Left colon (tissue), 2 donors: ENCODE measurements around the gene ZNRD2. TPM values are rescaled to one million over a fixed set of nuclear protein-coding genes. Genes with fewer than 3 reads are reported as not detected.
A peak's percentile ranks its signal among the peaks of the same experiment; 100 is the strongest.

ENCODE experiments used
- ATAC-seq: fragments of 200-7000 bp; cut with Tn5 transposase; one replicate; pipeline ENCODE4 v1.9.1; 2020; ENCODE audit warnings: mild to moderate bottlenecking, moderate library complexity
- DNase-seq, 2 donors: peaks; one replicate each; pipeline ENCODE4 v3.0.0-alpha.2; 2020
- intact Hi-C, 2 donors: fragments of 100-400 bp; cut with DNase I in 1 of 2; cut with micrococcal nuclease in 1 of 2; formaldehyde crosslinking; loops; one replicate each; pipeline versions ENCODE4 v1.11.2 to v1.14.0; 2022; cut with DNase I, micrococcal nuclease
- total RNA-seq, 2 donors: library from RNA; stranded (reverse); fragmentation: NEBNext Ultra II Directional; extraction: Animal tissue kit (Norgen Biotek cat#: 25700); gene quantifications; one replicate each; pipeline ENCODE4 v1.2.1, GENCODE V29; 2021
- donor health status: DM: no; HTN: no; CAD: no.
- donor health status: DM: yes; HTN: yes; CAD: no.

Gene ZNRD2
- total RNA-seq, 2 donors from 2014 or later, result 15.4 to 18.5 TPM

DNA sequence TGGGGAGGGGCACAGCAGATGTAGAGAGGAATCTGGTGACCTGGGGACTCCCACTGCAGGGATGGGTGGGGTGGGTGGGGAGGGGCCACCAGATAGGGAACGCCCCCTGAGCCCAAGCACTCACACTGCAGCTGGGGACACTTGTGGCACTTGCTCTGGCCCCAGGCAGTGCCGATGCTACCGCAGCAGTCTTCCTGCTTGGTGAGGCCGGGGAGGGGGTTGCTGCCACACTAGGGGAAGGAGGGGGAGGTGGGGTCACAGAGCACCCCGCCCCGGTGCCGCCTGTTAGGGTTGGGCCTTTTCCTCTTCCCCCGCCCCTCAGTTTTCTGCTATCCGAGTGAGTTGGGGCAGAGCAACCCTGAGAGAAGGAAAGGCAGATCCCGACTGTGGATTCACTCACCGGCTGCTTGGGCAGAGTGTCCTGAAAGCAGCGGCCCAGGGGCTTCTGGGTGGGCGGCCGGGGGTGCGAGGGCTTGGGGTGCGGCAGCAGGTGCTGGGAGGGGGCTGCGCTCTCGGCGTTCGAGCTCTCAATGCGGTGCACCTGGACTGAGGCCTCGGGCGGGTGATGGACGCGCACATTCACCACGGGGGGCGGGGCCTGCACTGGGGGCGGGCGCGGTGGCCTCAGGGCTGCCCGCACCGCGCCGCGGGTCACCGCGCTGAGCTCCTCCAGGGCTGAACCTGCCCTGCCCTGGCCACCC, 16.8 kb upstream of the ZNRD2 start:
- ATAC-seq, result peak; percentile 1
- DNase-seq, result peak; percentile 43 to 58
- intact Hi-C loops, result no loop called here

DNA sequence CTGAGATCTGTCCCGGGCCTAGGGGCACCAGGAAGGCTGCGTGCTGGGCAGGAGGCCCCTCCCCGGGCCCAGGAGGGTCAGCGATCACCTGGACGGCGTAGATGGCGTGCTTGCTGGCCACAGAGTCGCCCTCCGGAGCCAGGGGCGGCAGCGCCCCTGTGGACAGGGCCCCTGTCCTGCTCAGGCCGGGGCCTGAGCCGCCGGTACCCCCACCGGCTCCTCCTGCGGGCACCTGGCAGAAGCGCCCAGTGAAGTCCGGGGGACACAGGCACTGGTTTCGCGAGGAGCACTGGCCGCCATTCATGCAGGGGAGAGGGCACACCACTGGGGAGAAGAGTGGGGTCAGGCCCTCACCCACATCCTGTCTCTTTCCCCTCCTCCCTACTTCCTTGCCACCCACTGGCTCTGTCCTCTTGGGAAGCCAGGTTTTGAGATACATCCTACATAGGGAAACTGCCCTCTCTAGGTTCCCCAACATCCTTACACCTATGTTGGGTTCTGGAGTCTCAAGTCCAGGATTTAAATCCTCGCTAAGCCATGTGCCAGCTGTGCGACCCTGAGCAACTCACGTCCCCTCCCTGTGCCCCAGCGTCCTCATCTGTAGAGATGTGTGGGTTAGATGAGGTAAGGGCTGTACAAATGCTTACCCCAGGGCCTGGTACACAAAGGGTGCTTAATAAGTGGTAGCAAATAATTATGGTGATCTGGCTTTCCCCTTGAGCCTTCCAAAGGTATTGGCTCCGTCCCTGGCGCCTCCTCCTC, 16.0 kb upstream of the ZNRD2 start:
- no peak for ATAC-seq
- intact Hi-C loops, result no loop called here

DNA sequence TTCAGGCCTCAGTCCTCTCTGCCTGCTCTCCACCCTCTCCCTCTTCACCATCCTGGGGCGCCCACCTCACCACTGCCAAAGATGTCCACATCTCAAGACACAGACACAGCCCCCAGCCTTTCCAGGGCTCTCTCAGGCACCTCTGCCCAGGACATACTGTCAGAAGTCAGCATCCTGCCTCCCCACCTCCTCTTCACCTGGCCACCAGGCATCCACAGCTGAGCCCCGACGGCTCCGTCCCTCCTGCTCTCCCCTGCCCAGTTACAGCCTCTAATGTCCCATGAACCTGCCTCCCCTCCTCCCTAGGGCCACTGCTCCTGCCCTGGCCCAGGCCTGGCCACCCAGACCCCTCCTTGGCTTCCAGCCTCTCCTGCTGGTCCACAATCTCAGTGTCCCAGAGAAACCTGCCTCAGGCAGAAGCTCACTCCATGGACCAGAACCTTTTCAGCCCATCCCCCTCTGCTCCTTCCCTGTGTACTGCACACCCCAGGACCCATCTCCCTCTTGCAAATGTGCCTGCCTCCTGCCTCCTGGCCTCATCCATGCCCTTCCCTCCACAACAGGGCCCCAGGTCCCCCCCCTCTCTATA, 15.3 kb upstream of the ZNRD2 start:
- intact Hi-C loops, result no loop called here
- DNase-seq (no peak), ATAC-seq (no peak)

More for the DNA sequence above, 16.0 kb upstream of the ZNRD2 start:
- DNase-seq, result no peak

DNA sequence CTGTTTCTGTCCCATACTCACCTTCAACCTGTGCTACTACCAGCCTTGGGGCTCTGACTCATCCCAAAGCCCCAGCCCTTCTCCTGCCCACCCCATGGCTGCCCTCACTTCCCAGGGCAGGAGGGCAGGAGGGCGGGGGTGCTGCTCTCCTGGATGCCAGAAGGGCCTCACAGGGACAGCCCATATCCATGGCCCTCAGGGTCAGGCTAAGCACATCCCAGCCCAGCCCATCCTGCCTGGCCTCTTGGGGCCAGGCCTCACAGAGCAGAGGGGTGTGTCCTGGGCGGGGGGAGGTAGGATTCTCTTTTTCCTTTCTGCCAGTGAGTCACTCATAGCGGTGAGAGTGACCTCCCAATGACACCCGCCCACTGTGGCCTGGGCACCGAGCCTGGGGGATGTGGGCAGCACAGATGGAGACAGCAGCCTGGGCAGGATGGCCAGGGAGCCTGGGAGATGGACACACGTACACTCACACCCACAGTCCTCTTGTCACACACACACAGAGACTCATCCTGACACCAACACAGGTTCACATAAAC, 14.5 kb upstream of the ZNRD2 start:
- intact Hi-C loops, result no loop called here
- no peak for ATAC-seq
- no peak for DNase-seq

DNA sequence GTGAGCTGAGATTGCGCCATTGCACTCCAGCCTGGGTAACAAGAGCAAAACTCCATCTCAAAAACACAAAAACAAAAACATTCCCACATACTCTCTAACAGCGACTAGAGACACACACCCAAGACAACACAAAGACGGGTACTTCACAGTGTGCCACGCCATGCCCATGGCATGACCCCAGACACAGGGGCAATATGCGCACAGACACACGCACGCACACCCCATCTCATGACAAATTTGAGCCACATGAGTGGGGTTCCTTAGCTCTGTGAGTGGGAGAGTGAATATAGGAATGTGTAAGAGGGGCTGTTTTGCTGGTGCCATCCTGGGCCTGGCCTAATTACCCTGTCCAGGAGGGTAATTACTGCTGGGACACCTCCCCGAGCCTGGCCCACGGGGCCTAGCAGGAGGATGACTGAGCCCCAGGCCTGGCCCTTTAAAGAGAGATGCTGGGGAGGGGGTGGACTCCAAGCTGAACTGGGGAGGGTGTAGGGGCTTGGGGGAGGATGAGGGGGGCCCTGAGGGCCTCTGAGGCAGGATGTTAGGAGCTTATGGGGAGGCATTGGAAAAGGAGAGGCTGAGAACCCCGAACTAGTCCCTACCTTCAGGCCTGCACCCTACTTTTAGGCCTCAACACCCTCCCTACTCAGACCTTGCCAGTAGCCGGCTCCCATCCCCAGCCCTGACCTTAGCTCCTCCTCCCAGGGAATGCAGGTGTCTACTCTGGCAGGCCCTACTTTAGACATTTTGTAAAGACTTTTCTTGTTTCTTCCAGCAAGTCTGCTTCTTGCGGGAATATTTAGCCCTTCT, 13.6 kb upstream of the ZNRD2 start:
- DNase-seq (no peak), ATAC-seq (no peak)
- intact Hi-C loops, result no loop called here

DNA sequence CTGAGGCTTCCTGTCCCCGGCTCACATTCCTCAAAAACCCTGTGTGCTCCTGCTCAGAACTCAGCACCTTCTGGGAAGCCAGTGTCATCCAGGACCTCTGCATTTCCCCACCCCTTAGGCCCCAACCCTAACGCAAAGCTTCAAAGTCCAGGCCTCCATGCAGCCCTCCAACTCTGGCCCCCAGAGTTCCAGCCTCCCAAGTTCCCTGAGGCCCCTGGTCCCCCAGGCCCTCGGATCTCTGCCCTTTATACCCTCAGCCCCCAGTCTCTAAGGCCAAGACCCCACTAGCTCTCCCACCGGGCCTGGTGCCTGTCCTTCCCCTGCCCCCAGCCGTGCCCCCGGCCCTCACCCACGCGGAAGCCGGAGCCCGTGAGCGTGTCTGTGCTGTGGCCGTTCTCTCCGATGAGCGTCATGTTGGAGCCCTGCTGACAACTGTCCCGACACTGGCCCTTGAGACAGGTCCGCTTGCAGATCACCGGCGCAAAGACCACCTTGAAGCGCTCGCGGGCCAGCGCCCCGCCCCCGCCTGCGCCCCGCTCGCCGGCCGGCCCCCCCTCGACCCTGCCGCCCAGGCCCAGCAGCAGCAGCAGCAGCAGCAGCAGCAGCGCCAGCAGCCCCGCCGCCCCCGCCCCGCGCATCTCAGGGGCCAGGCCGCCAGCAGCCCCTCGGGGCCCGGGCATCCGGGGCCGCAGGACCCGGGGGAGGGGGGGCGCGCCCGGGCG, 12.8 kb upstream of the ZNRD2 start:
- no peak for DNase-seq
- intact Hi-C loops, result no loop called here
- ATAC-seq, result no peak

DNA sequence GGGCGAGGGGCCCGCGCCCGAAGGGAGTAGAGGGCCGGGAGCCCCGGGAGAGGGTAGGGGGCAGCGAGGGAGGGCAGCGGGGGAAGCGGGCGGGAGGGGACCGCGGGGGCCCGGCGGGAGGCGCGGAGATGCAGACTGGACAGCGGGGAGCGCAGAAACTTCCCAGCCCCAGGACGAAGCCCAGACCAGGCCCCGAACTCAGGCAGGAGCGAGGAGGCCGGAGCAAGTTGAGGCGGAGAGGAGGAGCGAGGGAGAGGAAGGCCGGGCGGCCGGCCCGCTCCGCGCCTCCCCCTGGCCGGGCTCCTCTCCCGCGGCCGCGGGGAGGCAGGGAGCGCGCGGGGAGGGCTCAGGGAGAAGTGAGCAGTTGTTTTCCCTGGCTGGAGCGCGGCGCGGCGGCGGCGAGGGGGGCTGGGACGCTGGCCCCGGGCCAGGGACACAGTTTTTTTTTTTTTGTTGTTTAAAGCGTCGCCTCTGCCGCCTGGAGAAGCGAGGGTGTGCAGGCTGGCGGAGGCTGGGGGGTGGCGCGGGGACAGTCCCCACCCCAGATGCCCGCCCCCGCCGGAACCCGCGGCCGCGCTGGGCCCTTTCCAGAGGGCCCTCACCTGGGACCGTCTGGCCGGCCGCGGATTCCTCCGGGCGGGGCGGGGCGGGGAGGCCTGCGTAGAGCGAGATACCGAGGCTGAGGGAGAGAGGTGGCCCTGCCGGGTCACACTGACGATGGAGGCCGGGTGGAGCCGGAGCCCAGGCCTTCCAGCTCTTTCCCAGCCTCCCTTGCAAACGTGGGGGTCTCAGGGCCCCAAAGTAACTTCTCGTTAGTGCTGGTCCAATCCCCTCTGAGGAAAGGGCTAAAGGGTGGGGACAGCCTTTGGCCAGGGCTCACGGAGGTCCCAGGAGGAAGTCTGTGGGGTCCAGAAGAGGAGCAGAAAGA, 12.0 kb upstream of the ZNRD2 start, which contains the start of gene LTBP3:
TSS of gene LTBP3 (minus strand) at position 358 of the 928 bp plus-strand sequence. CDS start 400 bp downstream, outside the sequence.
- intact Hi-C loops, result no loop called here
- DNase-seq, result peak in 1 of 2 donors; percentile 64
- ATAC-seq, result peak; percentile 63

DNA sequence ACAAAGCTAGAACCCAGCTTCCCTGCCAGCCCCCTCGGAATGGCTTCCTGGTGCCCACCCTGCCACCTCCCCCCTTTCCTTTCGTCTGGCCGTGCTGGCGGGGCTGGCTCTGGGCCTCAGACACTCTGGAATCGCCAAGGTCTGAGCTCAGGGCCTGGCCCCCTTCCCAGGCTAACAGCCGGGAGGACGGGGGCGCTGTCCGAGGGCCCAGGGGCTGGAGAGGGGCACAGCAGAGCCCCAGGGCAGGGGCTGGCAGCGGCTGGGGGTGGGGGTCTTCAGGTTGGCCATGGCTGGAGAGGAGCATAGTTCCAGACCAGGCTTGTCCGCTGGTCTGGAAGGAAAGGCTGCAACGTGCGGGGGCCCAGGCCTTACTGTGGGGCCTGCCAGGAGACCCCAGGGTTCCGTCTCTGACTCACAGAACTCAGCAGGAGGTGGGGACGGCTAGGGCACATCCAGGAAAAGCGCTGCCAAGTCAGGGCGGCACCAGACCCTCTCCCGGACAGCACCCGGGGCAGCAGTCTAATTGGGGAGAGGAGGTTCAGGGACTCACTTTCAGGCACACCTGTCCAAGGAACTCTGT, 11.3 kb upstream of the ZNRD2 start:
- peak in 1 of 2 donors; percentile 47 for DNase-seq
- intact Hi-C loops, result no loop called here
- no peak for ATAC-seq

DNA sequence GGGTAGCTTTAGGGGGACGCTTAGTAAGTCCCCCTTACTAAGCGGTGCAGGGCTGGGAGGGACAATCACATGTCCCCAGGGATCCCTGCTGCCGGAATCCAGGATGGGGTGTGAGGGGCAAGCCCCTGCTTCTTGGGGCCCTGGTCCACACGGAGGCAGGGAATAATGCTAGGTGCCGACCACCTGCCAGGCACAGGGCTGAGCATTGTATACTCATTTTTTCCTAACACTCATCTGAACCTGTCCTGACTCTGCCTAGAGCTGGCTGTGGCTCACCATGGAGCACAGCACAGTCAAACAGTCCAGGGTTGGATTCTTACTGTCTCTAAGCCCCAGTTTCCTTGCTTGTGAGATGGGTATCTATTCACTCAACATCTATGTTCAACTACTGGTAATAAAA, 10.7 kb upstream of the ZNRD2 start:
- intact Hi-C loops, result no loop called here

DNA sequence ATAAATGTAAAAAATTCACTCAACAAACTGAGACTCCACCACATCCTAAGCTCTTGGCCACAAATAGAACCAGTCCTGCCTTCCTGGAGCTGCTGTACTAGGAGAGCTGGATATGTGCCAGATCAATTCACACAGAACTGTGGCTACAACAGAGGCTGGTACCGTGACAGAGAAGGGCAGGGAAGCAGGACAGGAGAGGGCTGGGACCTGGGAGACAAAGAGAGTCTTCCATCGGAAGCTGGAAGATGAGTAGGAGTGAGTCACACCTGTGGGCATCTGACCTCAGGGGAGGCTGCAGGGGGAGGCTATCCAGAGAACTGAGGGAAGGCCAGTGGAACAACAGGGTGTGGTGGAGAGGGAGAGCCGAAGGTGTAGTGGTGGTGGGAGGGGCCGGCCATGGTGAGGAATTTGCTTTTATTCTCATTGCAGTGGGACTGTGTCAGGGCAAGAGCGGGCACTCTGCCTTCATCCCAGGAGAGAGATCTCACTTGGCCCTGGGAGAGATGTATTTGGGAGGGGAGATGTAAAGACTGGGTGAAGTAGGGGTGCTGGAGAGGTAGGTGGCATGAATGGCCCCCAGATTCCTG, 10.2 kb upstream of the ZNRD2 start:
- peak; percentile 61 for ATAC-seq
- DNase-seq, result peak; percentile 46 to 70
- intact Hi-C loops, result loop anchor here in 1 of 2 donors (10.0 kb wide), 1 partner anchor 65 kb away; no protein-coding TSS in a partner anchor

More for the DNA sequence above, 10.7 kb upstream of the ZNRD2 start:
- DNase-seq (no peak), ATAC-seq (no peak)

DNA sequence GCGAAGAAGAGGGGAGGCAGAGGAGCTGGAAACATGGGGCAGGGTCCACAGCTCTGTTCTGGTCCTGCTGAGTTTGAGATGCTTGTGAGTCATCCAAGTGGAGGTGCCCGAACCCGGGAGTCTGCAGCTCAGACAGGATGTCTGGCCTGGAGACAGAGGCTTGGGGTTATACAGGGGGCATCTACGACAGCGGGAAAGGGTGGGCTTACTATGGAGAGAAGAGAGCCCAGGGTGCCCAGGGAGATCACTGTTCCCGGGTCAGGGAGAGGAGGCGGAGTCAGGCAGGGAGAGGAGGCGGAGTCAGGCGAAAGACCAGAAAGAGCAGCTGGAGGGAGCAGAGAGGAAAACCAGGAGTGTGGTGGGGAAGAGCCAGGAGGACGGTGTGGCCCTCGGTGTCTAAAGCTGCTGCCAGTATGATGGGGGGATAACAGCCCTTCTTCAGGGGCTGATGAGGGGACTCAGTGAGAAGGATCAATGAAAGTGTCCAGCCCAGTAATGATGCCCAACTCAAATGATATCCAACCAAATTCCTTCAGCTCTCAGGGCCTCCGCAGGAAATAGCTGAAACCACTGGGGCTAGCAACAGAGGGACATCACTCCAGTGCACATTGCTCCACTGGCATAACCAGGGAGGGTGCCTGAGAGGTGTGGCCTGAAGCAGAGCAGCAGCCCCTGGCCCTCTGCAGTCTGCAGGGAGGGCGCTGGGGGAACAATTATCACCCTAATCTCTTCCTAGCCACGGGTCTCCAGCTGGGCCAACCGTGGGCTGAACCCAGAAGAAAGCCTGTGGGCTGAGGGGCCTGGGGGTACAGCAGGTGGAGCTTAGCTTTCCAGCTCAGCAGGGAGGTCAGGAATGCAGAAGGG, 9.5 kb upstream of the ZNRD2 start:
- intact Hi-C loops, result loop anchor here in 1 of 2 donors (10.0 kb wide), 1 partner anchor 64 kb away; no protein-coding TSS in a partner anchor
- peak in 1 of 2 donors; percentile 62 for DNase-seq
- ATAC-seq, result peak; percentile 28

DNA sequence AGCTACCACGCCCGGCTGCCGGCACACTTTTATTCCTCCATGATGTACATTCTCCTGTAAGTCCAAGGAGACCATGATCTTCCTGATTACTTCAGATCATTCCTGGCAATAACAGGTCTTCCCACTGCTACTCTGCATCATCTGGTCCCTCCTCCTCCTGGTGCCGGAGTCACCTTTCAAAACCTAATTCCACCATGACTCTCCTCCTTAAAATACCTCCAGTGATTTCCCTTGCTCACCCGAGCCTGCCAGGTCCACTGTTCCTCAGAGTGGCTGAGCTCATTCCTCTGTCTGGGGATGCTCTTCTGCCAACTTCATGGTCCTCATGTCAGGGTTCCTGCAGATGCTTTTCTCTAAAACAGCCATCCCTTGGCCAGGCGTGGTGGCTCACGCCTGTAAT, 8.3 kb upstream of the ZNRD2 start:
- intact Hi-C loops, result loop anchor here in 1 of 2 donors (10.0 kb wide), 1 partner anchor 63 kb away; no protein-coding TSS in a partner anchor
- ATAC-seq, result no peak
- DNase-seq, result no peak

DNA sequence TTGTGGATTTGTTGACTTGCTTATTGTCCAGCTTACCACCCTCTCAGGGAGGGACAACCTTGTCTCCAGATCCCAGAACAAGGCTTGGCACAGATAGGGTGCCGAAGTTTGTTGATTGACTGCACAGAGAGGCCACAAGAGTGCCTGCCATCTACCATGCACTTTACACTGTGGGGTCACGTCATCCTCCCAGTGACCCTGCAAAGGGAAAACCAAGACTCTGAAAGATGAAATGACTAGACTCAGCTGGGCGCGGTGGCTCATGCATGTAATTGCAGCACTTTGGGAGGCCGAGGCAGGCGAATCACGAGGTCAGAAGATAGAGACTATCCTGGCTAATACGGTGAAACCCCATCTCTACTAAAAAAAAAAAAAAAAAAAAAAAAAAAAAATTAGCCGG, 7.5 kb upstream of the ZNRD2 start:
- ATAC-seq (no peak), DNase-seq (no peak)
- intact Hi-C loops, result loop anchor here in 1 of 2 donors (10.0 kb wide), 1 partner anchor 62 kb away; no protein-coding TSS in a partner anchor

DNA sequence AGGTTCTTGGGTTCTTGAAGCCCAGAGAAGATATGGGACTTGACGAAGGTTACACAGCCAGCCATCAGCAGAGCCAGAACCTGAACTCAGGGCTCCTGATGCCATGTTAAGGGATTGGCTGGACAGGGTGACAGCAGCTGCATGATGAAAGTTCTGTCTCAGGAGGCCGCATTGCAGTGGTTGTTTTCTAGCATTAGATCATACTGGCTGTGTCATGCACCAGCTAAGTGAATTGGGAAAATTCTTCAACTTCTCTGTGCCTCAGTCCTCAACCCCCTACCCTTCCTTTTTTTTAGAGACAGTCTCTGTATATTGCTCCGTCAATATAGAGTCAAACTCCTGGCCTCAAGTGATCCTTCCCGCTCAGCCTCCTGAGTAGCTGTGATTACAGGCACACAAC, 6.7 kb upstream of the ZNRD2 start:
- DNase-seq (no peak), ATAC-seq (no peak)
- intact Hi-C loops, result loop anchor here in 1 of 2 donors (10.0 kb wide), 1 partner anchor 61 kb away; no protein-coding TSS in a partner anchor
